Measurements from ENCODE around the gene DNAJC21.

The DNAJC21 gene

GRCh38 chr5:34899066-34899465, 30.3 kb upstream of the DNAJC21 start:
- Histone ChIP-seq H3K9me3 (ENCODE audit: control insufficient read depth, low read length) (no peaks in the 10 kb centered on the region), H3K4me3 (ENCODE audit: extremely low read depth, insufficient read depth, low read length, poor library complexity, severe bottlenecking) (no peak overlapping the region), H3K36me3 (ENCODE audit: control insufficient read depth, insufficient read depth, low read length) (no peaks in the 10 kb centered on the region), H3K4me1 (ENCODE audit: control insufficient read depth, insufficient read depth, low read length, poor library complexity, severe bottlenecking) (no peaks in the 10 kb centered on the region), H3K27ac (ENCODE audit: low read depth, low read length, severe bottlenecking) (no peak overlapping the region)
- WGBS, 2 experiments (ENCODE audit: insufficient coverage in 2 of 2): 61 to 87% methylated on average over 2 of the region's 2 CpGs

GRCh38 chr5:34900652-34901051, 28.7 kb upstream of the DNAJC21 start:
- no peaks in the 10 kb centered on the region for H3K9me3 ChIP-seq (ENCODE audit: control insufficient read depth, low read length)
- H3K27ac ChIP-seq (ENCODE audit: low read depth, low read length, severe bottlenecking): no peak overlapping the region
- no peaks in the 10 kb centered on the region for H3K4me1 ChIP-seq (ENCODE audit: control insufficient read depth, insufficient read depth, low read length, poor library complexity, severe bottlenecking)
- peaks cover 11% of the 10 kb centered on the region for H3K36me3 ChIP-seq (ENCODE audit: control insufficient read depth, insufficient read depth, low read length)
- H3K4me3 ChIP-seq (ENCODE audit: extremely low read depth, insufficient read depth, low read length, poor library complexity, severe bottlenecking): no peak overlapping the region
- 76 to 87% methylated on average over 2 to 5 of the region's 6 CpGs for WGBS, 2 experiments (ENCODE audit: insufficient coverage in 2 of 2)

GRCh38 chr5:34903260-34903659, 26.1 kb upstream of the DNAJC21 start:
- Histone ChIP-seq H3K9me3 (ENCODE audit: control insufficient read depth, low read length) (no peaks in the 10 kb centered on the region), H3K27ac (ENCODE audit: low read depth, low read length, severe bottlenecking) (no peak overlapping the region), H3K4me3 (ENCODE audit: extremely low read depth, insufficient read depth, low read length, poor library complexity, severe bottlenecking) (no peak overlapping the region), H3K4me1 (ENCODE audit: control insufficient read depth, insufficient read depth, low read length, poor library complexity, severe bottlenecking) (no peaks in the 10 kb centered on the region), H3K36me3 (ENCODE audit: control insufficient read depth, insufficient read depth, low read length) (peaks cover 23% of the 10 kb centered on the region)
- no CpG with 5 or more reads among the region's 1 CpG for WGBS, 2 experiments (ENCODE audit: insufficient coverage in 2 of 2)

GRCh38 chr5:34905564-34905963, 23.8 kb upstream of the DNAJC21 start:
- Histone ChIP-seq H3K4me3 (ENCODE audit: extremely low read depth, insufficient read depth, low read length, poor library complexity, severe bottlenecking) (no peak overlapping the region), H3K36me3 (ENCODE audit: control insufficient read depth, insufficient read depth, low read length) (peaks cover 43% of the 10 kb centered on the region), H3K4me1 (ENCODE audit: control insufficient read depth, insufficient read depth, low read length, poor library complexity, severe bottlenecking) (no peaks in the 10 kb centered on the region), H3K27ac (ENCODE audit: low read depth, low read length, severe bottlenecking) (no peak overlapping the region), H3K9me3 (ENCODE audit: control insufficient read depth, low read length) (no peaks in the 10 kb centered on the region)
- no CpG with 5 or more reads among the region's 2 CpGs for WGBS, 2 experiments (ENCODE audit: insufficient coverage in 2 of 2)

GRCh38 chr5:34913072-34913471, 16.3 kb upstream of the DNAJC21 start:
- H3K36me3 ChIP-seq (ENCODE audit: control insufficient read depth, insufficient read depth, low read length): peaks cover 44% of the 10 kb centered on the region
- H3K4me1 ChIP-seq (ENCODE audit: control insufficient read depth, insufficient read depth, low read length, poor library complexity, severe bottlenecking): peaks cover 7% of the 10 kb centered on the region
- H3K4me3 ChIP-seq (ENCODE audit: extremely low read depth, insufficient read depth, low read length, poor library complexity, severe bottlenecking): no peak overlapping the region
- H3K9me3 ChIP-seq (ENCODE audit: control insufficient read depth, low read length): no peaks in the 10 kb centered on the region
- H3K27ac ChIP-seq (ENCODE audit: low read depth, low read length, severe bottlenecking): no peak overlapping the region
- WGBS, 2 experiments (ENCODE audit: insufficient coverage in 2 of 2): 100% methylated on average over 1 of the region's 2 CpGs; no CpG with 5 or more reads in 1 of the 2 experiments

GRCh38 chr5:34914671-34915138, 14.7 kb upstream of the DNAJC21 start:
- Histone ChIP-seq H3K27ac (ENCODE audit: low read depth, low read length, severe bottlenecking) (peak overlapping the region; percentile 86), H3K9me3 (ENCODE audit: control insufficient read depth, low read length) (no peaks in the 10 kb centered on the region), H3K36me3 (ENCODE audit: control insufficient read depth, insufficient read depth, low read length) (peaks cover 38% of the 10 kb centered on the region), H3K4me1 (ENCODE audit: control insufficient read depth, insufficient read depth, low read length, poor library complexity, severe bottlenecking) (peaks cover 7% of the 10 kb centered on the region), H3K4me3 (ENCODE audit: extremely low read depth, insufficient read depth, low read length, poor library complexity, severe bottlenecking) (peak overlapping the region; percentile 82)
- WGBS, 2 experiments (ENCODE audit: insufficient coverage in 2 of 2): 1 to 2% methylated on average over 14 to 16 of the region's 20 CpGs

GRCh38 chr5:34915139-34915855, 14.1 kb upstream of the DNAJC21 start, which contains the start of the genes BRIX1 and RAD1:
TSS of gene BRIX1 (plus strand) at chr5:34915711. CDS start at chr5:34915739, 28 bp downstream.
TSS of gene RAD1 (minus strand) at chr5:34915504. CDS start at chr5:34914892, 612 bp downstream.
- 0 to 1% methylated on average over 41 to 50 of the region's 67 CpGs for WGBS, 2 experiments (ENCODE audit: insufficient coverage in 2 of 2)
- Histone ChIP-seq H3K9me3 (ENCODE audit: control insufficient read depth, low read length) (no peaks in the 10 kb centered on the region), H3K27ac (ENCODE audit: low read depth, low read length, severe bottlenecking) (peak within 1 kb of the TSS; percentile 86), H3K4me3 (ENCODE audit: extremely low read depth, insufficient read depth, low read length, poor library complexity, severe bottlenecking) (peak within 1 kb of the TSS; percentile 82), H3K36me3 (ENCODE audit: control insufficient read depth, insufficient read depth, low read length) (peaks cover 33% of the 10 kb centered on the region), H3K4me1 (ENCODE audit: control insufficient read depth, insufficient read depth, low read length, poor library complexity, severe bottlenecking) (peaks cover 7% of the 10 kb centered on the region)

- Histone ChIP-seq H3K9me3 (ENCODE audit: control insufficient read depth, low read length) (no peaks in the 10 kb centered on the region), H3K27ac (ENCODE audit: low read depth, low read length, severe bottlenecking) (peak overlapping the region; percentile 86), H3K4me1 (ENCODE audit: control insufficient read depth, insufficient read depth, low read length, poor library complexity, severe bottlenecking) (peaks cover 7% of the 10 kb centered on the region), H3K36me3 (ENCODE audit: control insufficient read depth, insufficient read depth, low read length) (peaks cover 33% of the 10 kb centered on the region), H3K4me3 (ENCODE audit: extremely low read depth, insufficient read depth, low read length, poor library complexity, severe bottlenecking) (peak overlapping the region; percentile 82)
- WGBS, 2 experiments (ENCODE audit: insufficient coverage in 2 of 2): 0% methylated on average over 12 to 14 of the region's 20 CpGs
Measured at GRCh38 chr5:34915856-34916192, 13.5 kb upstream of the DNAJC21 start.

- WGBS, 2 experiments (ENCODE audit: insufficient coverage in 2 of 2): 6 to 12% methylated on average over 3 to 5 of the region's 6 CpGs
- H3K4me1 ChIP-seq (ENCODE audit: control insufficient read depth, insufficient read depth, low read length, poor library complexity, severe bottlenecking): peaks cover 7% of the 10 kb centered on the region
- H3K9me3 ChIP-seq (ENCODE audit: control insufficient read depth, low read length): no peaks in the 10 kb centered on the region
- H3K4me3 ChIP-seq (ENCODE audit: extremely low read depth, insufficient read depth, low read length, poor library complexity, severe bottlenecking): peak overlapping the region; percentile 82
- peak overlapping the region; percentile 86 for H3K27ac ChIP-seq (ENCODE audit: low read depth, low read length, severe bottlenecking)
- peaks cover 32% of the 10 kb centered on the region for H3K36me3 ChIP-seq (ENCODE audit: control insufficient read depth, insufficient read depth, low read length)
Measured at GRCh38 chr5:34916518-34916917, 12.8 kb upstream of the DNAJC21 start.

GRCh38 chr5:34918025-34918424, 11.3 kb upstream of the DNAJC21 start:
- H3K27ac ChIP-seq (ENCODE audit: low read depth, low read length, severe bottlenecking): no peak overlapping the region
- WGBS, 2 experiments (ENCODE audit: insufficient coverage in 2 of 2): 83% methylated on average over 1 of the region's 4 CpGs; no CpG with 5 or more reads in 1 of the 2 experiments
- no peaks in the 10 kb centered on the region for H3K9me3 ChIP-seq (ENCODE audit: control insufficient read depth, low read length)
- H3K36me3 ChIP-seq (ENCODE audit: control insufficient read depth, insufficient read depth, low read length): peaks cover 32% of the 10 kb centered on the region
- peaks cover 7% of the 10 kb centered on the region for H3K4me1 ChIP-seq (ENCODE audit: control insufficient read depth, insufficient read depth, low read length, poor library complexity, severe bottlenecking)
- no peak overlapping the region for H3K4me3 ChIP-seq (ENCODE audit: extremely low read depth, insufficient read depth, low read length, poor library complexity, severe bottlenecking)

GRCh38 chr5:34919077-34919476, 10.3 kb upstream of the DNAJC21 start:
- Histone ChIP-seq H3K27ac (ENCODE audit: low read depth, low read length, severe bottlenecking) (no peak overlapping the region), H3K9me3 (ENCODE audit: control insufficient read depth, low read length) (no peaks in the 10 kb centered on the region), H3K36me3 (ENCODE audit: control insufficient read depth, insufficient read depth, low read length) (peaks cover 34% of the 10 kb centered on the region), H3K4me3 (ENCODE audit: extremely low read depth, insufficient read depth, low read length, poor library complexity, severe bottlenecking) (no peak overlapping the region), H3K4me1 (ENCODE audit: control insufficient read depth, insufficient read depth, low read length, poor library complexity, severe bottlenecking) (peaks cover 5% of the 10 kb centered on the region)
- no CpG with 5 or more reads among the region's 4 CpGs for WGBS, 2 experiments (ENCODE audit: insufficient coverage in 2 of 2)
